Parathyroid adenoma (tissue), 2 donors: Measurements from ENCODE around the gene PRELID2.

Experiments
- H2AFZ ChIP-seq: fragments of 300-600 bp; sonication (generic); one replicate; pipeline ENCODE4 v1.7.0; 2017; ENCODE audit warnings: antibody characterized with exemption, mild to moderate bottlenecking
- H3K27ac ChIP-seq: fragments of 300-600 bp; sonication (generic); one replicate; pipeline ENCODE4 v1.7.0; 2017
- H3K27me3 ChIP-seq: fragments of 300-600 bp; sonication (generic); one replicate; pipeline ENCODE4 v1.7.0; 2017; ENCODE audit warnings: low read length; ENCODE audit not compliant: control insufficient read depth, insufficient read depth
- H3K36me3 ChIP-seq: fragments of 300-600 bp; sonication (generic); one replicate; pipeline ENCODE4 v1.7.0; 2017; ENCODE audit warnings: low read length; ENCODE audit not compliant: control insufficient read depth, insufficient read depth
- H3K4me1 ChIP-seq: fragments of 300-600 bp; sonication (generic); one replicate; pipeline ENCODE4 v1.7.0; 2017; ENCODE audit warnings: control low read depth
- H3K4me2 ChIP-seq: fragments of 300-600 bp; sonication (generic); one replicate; pipeline ENCODE4 v1.7.0; 2017; ENCODE audit warnings: low read length
- H3K4me3 ChIP-seq: fragments of 300-600 bp; sonication (generic); one replicate; pipeline ENCODE4 v1.7.0; 2017; ENCODE audit warnings: low read depth, low read length
- H3K79me2 ChIP-seq: fragments of 300-600 bp; sonication (generic); one replicate; pipeline ENCODE4 v1.7.0; 2017; ENCODE audit warnings: control low read depth
- H3K9ac ChIP-seq: fragments of 300-600 bp; sonication (generic); one replicate; pipeline ENCODE4 v1.7.0; 2017; ENCODE audit warnings: mild to moderate bottlenecking
- H3K9me3 ChIP-seq: fragments of 300-600 bp; sonication (generic); one replicate; pipeline ENCODE4 v1.7.0; 2017; ENCODE audit warnings: low read length; ENCODE audit not compliant: control insufficient read depth
- CTCF ChIP-seq: fragments of 300-600 bp; sonication (generic); IDR thresholded peaks from one replicate; pipeline ENCODE4 v1.7.0; 2017; ENCODE audit warnings: antibody characterized with exemption, mild to moderate bottlenecking
- donor health status: primary hyperparathyroidism.

The PRELID2 gene

GRCh38 chr5:145811834-145812625, 23.1 kb downstream of the PRELID2 start:
- H3K4me2 ChIP-seq: no peak overlapping the region
- H3K79me2 ChIP-seq: no peaks in the 10 kb centered on the region
- no peaks in the 10 kb centered on the region for H3K4me1 ChIP-seq
- no peak overlapping the region for H3K27ac ChIP-seq
- peak; percentile 40 for TF ChIP-seq CTCF
- no peaks in the 10 kb centered on the region for H3K27me3 ChIP-seq
- no peaks in the 10 kb centered on the region for H3K9me3 ChIP-seq
- no peak overlapping the region for H2AFZ ChIP-seq
- no peak overlapping the region for H3K4me3 ChIP-seq
- no peak overlapping the region for H3K9ac ChIP-seq
- no peaks in the 10 kb centered on the region for H3K36me3 ChIP-seq

DNA sequence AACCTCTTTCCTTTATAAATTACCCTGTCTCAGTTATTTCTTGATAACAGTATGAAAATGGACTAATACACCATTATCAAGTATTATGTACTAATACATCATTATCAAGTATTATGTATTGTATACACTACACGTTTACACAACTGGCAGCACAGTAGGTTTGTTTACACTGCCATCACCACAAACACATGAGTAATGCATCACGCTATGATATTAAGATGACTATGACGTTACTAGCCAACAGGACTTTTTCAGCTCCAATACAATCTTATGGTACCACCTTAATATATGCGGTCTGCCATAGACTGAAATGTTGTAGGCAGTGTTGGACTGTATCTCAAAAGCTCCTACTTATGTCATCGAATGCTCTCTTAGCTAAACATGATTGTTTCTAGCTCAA, 28.2 kb downstream of the PRELID2 start:
- Histone ChIP-seq H2AFZ (no peak overlapping the region), H3K27me3 (no peaks in the 10 kb centered on the region)
- no peak for TF ChIP-seq CTCF

GRCh38 chr5:145805819-145806218, 29.3 kb downstream of the PRELID2 start:
- Histone ChIP-seq H2AFZ (no peak overlapping the region), H3K4me1 (no peaks in the 10 kb centered on the region), H3K79me2 (no peaks in the 10 kb centered on the region), H3K4me2 (no peak overlapping the region), H3K9me3 (no peaks in the 10 kb centered on the region), H3K27ac (no peak overlapping the region), H3K9ac (no peak overlapping the region), H3K4me3 (no peak overlapping the region), H3K36me3 (no peaks in the 10 kb centered on the region), H3K27me3 (no peaks in the 10 kb centered on the region)
- TF ChIP-seq CTCF: no peak

More for the DNA sequence above, 28.2 kb downstream of the PRELID2 start:
- no peaks in the 10 kb centered on the region for H3K79me2 ChIP-seq
- H3K4me3 ChIP-seq: no peak overlapping the region
- no peaks in the 10 kb centered on the region for H3K4me1 ChIP-seq
- no peak overlapping the region for H3K9ac ChIP-seq
- no peak overlapping the region for H3K27ac ChIP-seq
- no peaks in the 10 kb centered on the region for H3K9me3 ChIP-seq
- no peaks in the 10 kb centered on the region for H3K36me3 ChIP-seq
- no peak overlapping the region for H3K4me2 ChIP-seq

DNA sequence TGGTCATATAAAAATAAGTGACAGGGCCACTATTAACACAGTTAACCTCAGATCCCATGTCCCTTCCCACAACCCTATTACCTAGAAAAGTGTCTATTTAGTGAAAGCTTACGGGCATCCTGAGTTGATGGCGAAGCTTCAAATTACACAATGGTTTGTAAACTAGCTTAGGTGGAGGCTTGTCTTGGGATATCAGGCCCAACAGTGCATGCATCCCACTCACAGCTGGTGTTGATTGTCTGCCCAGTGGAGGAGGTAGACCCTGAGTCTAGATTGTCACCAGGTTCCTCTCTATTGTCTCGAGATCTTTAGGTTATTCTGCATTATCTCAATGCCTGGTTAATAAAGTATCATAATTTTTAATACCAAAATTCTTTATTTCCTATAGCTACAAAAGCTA, 30.4 kb downstream of the PRELID2 start:
- H3K4me2 ChIP-seq: no peak overlapping the region
- no peak for TF ChIP-seq CTCF

More for the DNA sequence above, 30.4 kb downstream of the PRELID2 start:
- no peaks in the 10 kb centered on the region for H3K27me3 ChIP-seq
- H3K4me1 ChIP-seq: no peaks in the 10 kb centered on the region
- no peaks in the 10 kb centered on the region for H3K36me3 ChIP-seq
- H3K79me2 ChIP-seq: no peaks in the 10 kb centered on the region
- H2AFZ ChIP-seq: no peak overlapping the region
- no peak overlapping the region for H3K4me3 ChIP-seq
- no peak overlapping the region for H3K27ac ChIP-seq
- no peaks in the 10 kb centered on the region for H3K9me3 ChIP-seq
- no peak overlapping the region for H3K9ac ChIP-seq
